Stomach (tissue), 9 donors: Measurements from ENCODE around the gene FCN1. TPM values are rescaled to one million over a fixed set of nuclear protein-coding genes. Genes with fewer than 3 reads are reported as not detected.

ENCODE experiments used
- DNase-seq, 2 donors: peaks; one replicate each; pipeline versions ENCODE4 v3.0.0 to v3.0.0-alpha.2; 2013 to 2019
- H3K27ac ChIP-seq, 5 donors: fragments of 200-600 bp in 4 of 5; sonication (generic) in 4 of 5; one replicate each; pipeline ENCODE4 v1.5.1; 2013 to 2019; ENCODE audit warnings: mild to moderate bottlenecking in 1 of 5, moderate library complexity in 1 of 5
- H3K27me3 ChIP-seq, 3 donors: fragments of 200-600 bp; sonication (generic); one replicate each; pipeline ENCODE4 v1.5.1; 2017 to 2019; ENCODE audit warnings: mixed run types in 1 of 3
- H3K36me3 ChIP-seq, 4 donors: fragments of 200-600 bp; sonication (generic); 1 replicate in 3 of 4; 2 replicates in 1 of 4; pipeline ENCODE4 v1.5.1; 2016 to 2019
- H3K4me1 ChIP-seq, 4 donors: fragments of 200-600 bp; sonication (generic); one replicate each; pipeline ENCODE4 v1.5.1; 2016 to 2019
- H3K4me3 ChIP-seq, 4 donors: fragments of 200-600 bp; sonication (generic) in 3 of 4; one replicate each; pipeline ENCODE4 v1.5.1; 2016 to 2019; ENCODE audit warnings: mild to moderate bottlenecking in 1 of 4
- H3K9me3 ChIP-seq, 4 donors: fragments of 200-600 bp; sonication (generic); one replicate each; pipeline ENCODE4 v1.5.1; 2016 to 2019
- EP300 ChIP-seq: sonication (generic); formaldehyde crosslinking; IDR thresholded peaks from one replicate; pipeline ENCODE4 v1.6.1; 2017; ENCODE audit warnings: antibody characterized with exemption
- POLR2A ChIP-seq, 4 donors: fragments of 450-650 bp; IDR thresholded peaks; one replicate each; pipeline ENCODE4 v1.6.1; 2016; ENCODE audit warnings: antibody characterized with exemption in 4 of 4, control low read depth in 2 of 4, mild to moderate bottlenecking in 1 of 4, moderate library complexity in 1 of 4
- POLR2AphosphoS5 ChIP-seq, 3 donors: sonication (generic); formaldehyde crosslinking; IDR thresholded peaks; one replicate each; pipeline ENCODE4 v1.6.1; 2016; ENCODE audit warnings: antibody characterized with exemption in 3 of 3
- WGBS, 5 donors: extraction: QIAGEN DNeasy Blood & Tissue Kit in 3 of 5; methylation state at CpG; one replicate each; pipeline versions ENCODE4 v1.1.5 to v1.1.7; 2013 to 2018; 5-methylcytosine and 5-hydroxymethylcytosine counted together
- intact Hi-C: fragments of 100-400 bp; cut with DNase I; formaldehyde crosslinking; loops from one replicate; pipeline ENCODE4 v1.15.1; 2023; ENCODE audit warnings: low total_unique reads
- polyA plus RNA-seq, 3 donors: library from polyadenylated mRNA; stranded (reverse); fragments of 200-250 nt; gene quantifications; one replicate each; pipeline ENCODE4 v1.2.3, GENCODE V29; 2013
- total RNA-seq, 5 donors: library from RNA; depleted of rRNA; stranded (reverse); fragments of >200 nt; gene quantifications; one replicate each; pipeline versions ENCODE4 v1.1.0 to v1.2.3, GENCODE V29; 2014 to 2016
- TF ChIP-seq, protein P1 (sequence below), 7 experiments: fragments of 450-650 bp in 4 of 7; fragments of 200-600 bp in 3 of 7; sonication (generic) in 3 of 7; IDR thresholded peaks; one replicate each; pipeline ENCODE4 v1.5.1; 2016 to 2019; ENCODE audit warnings: antibody characterized with exemption in 7 of 7, control low read depth in 2 of 7, mild to moderate bottlenecking in 1 of 7
- donor health status: healthy with polysubstance abuse.
- donor health status: Bipolar disorder and iron deficiency.
- donor health status: healthy.

FCN1 gene
- total and polyA plus RNA-seq, 8 donors = 0.38 to 2.8 (median 1.7) TPM; not detected in 4

DNA sequence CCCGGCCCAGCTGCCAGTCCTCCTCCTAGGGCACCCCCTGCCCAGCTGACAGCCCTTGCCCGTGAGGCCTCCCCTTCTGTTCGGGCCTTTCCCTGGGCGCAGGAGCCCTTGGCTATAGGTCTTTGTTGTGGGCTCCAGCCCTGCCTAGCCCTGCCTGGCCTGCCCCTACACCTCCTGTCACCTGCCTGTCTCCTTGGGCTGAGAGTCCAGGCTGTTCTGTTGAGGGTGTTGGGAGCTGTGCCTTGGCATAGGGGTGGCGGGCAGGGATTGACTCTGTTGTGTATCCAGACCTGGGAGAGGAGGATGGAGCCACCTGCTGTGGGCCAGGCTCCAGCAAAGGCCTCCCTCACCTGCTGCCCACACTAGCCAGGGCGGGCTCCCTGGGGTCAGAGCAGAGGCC, 25.5 kb downstream of the FCN1 start:
- H3K27ac ChIP-seq = no peak overlapping the region
- DNase-seq = peak in 1 of 2 donors; percentile 14
- no peaks in the 10 kb centered on the region for H3K9me3 ChIP-seq

DNA sequence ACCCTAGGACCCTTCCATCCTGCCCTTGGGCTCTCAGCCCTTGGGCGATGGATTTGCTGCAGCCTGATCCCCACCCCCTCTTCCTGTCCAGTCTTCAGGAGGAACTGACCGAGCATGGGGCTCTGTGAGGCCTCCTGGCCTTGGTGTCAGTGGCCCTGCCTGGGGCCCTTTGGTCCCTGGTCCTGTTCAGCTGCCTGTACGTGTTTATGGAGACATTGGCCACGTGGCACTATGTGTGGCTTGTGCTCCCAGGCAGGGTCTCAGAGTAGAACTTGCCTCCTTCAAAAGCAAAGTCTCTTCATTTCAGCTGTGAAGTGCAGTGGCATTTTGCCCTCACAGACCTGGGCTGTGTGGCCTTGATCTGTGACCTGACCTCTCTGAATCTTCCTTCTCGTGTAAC, 26.0 kb downstream of the FCN1 start:
- H3K9me3 ChIP-seq = no peaks in the 10 kb centered on the region
- DNase-seq = no peak
- no peak overlapping the region for H3K4me3 ChIP-seq
- no peak overlapping the region for H3K27ac ChIP-seq
- H3K27me3 ChIP-seq = peaks cover 0 to 40% (median 4%) of the 10 kb centered on the region in 3 donors
- peaks cover 0 to 7% (median 0%) of the 10 kb centered on the region in 4 donors for H3K4me1 ChIP-seq
- 63 to 82% (median 71%) methylated on average over 3 to 5 of the region's 5 CpGs for WGBS, 5 donors
- intact Hi-C loops = no loop called here
- no peak for TF ChIP-seq EP300
- no peak for TF ChIP-seq POLR2AphosphoS5 (IDR thresholded peaks at IDR 0.05)
- TF ChIP-seq, protein P1, sequence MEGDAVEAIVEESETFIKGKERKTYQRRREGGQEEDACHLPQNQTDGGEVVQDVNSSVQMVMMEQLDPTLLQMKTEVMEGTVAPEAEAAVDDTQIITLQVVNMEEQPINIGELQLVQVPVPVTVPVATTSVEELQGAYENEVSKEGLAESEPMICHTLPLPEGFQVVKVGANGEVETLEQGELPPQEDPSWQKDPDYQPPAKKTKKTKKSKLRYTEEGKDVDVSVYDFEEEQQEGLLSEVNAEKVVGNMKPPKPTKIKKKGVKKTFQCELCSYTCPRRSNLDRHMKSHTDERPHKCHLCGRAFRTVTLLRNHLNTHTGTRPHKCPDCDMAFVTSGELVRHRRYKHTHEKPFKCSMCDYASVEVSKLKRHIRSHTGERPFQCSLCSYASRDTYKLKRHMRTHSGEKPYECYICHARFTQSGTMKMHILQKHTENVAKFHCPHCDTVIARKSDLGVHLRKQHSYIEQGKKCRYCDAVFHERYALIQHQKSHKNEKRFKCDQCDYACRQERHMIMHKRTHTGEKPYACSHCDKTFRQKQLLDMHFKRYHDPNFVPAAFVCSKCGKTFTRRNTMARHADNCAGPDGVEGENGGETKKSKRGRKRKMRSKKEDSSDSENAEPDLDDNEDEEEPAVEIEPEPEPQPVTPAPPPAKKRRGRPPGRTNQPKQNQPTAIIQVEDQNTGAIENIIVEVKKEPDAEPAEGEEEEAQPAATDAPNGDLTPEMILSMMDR (IDR thresholded peaks at IDR 0.05) = no peak
- TF ChIP-seq POLR2A (IDR thresholded peaks at IDR 0.05) = no peak
- H3K36me3 ChIP-seq = no peaks in the 10 kb centered on the region

More for the DNA sequence above, 25.5 kb downstream of the FCN1 start:
- intact Hi-C loops = no loop called here
- TF ChIP-seq EP300 = no peak
- TF ChIP-seq POLR2A (IDR thresholded peaks at IDR 0.05) = no peak
- TF ChIP-seq, protein P1 (IDR thresholded peaks at IDR 0.05) = no peak
- no peak for TF ChIP-seq POLR2AphosphoS5 (IDR thresholded peaks at IDR 0.05)
- Histone ChIP-seq H3K36me3 (no peaks in the 10 kb centered on the region), H3K27me3 (peaks cover 0 to 42% (median 4%) of the 10 kb centered on the region in 3 donors), H3K4me1 (peaks cover 0 to 7% (median 0%) of the 10 kb centered on the region in 4 donors), H3K4me3 (no peak overlapping the region)
- 85 to 91% (median 87%) methylated on average over 4 to 6 of the region's 6 CpGs; no CpG with 5 or more reads in 1 of the 5 donors for WGBS, 5 donors

DNA sequence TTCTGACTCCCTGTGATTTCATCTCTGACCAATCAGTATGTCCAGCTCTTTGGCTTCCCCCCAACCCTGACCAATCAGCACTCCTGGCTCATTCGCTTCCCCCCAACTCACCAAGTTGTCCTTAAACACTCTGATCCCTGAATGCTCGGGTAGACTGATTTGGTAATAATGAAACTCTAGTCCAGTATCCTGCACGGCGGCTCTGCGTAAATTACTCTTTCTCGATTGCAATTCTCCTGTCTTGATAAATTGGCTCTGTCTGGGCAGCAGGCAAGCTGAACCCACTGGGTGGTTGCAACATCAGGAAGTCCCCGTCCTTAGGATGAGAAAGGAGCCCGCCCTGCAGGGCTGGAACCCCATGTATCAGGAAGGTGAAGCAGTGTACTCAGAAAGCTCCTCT, 26.7 kb downstream of the FCN1 start:
- intact Hi-C loops = no loop called here
- WGBS, 5 donors = 74 to 84% (median 79%) methylated on average over 8 of the region's 8 CpGs
- peaks cover 0 to 5% (median 0%) of the 10 kb centered on the region in 4 donors for H3K4me1 ChIP-seq
- no peak overlapping the region for H3K27ac ChIP-seq
- DNase-seq = no peak
- H3K27me3 ChIP-seq = peaks cover 0 to 42% (median 4%) of the 10 kb centered on the region in 3 donors
- TF ChIP-seq POLR2AphosphoS5 (IDR thresholded peaks at IDR 0.05) (no peak), EP300 (no peak), POLR2A (IDR thresholded peaks at IDR 0.05) (no peak)
- TF ChIP-seq, protein P1 (IDR thresholded peaks at IDR 0.05) = no peak
- H3K36me3 ChIP-seq = no peaks in the 10 kb centered on the region
- no peak overlapping the region for H3K4me3 ChIP-seq
- no peaks in the 10 kb centered on the region for H3K9me3 ChIP-seq

DNA sequence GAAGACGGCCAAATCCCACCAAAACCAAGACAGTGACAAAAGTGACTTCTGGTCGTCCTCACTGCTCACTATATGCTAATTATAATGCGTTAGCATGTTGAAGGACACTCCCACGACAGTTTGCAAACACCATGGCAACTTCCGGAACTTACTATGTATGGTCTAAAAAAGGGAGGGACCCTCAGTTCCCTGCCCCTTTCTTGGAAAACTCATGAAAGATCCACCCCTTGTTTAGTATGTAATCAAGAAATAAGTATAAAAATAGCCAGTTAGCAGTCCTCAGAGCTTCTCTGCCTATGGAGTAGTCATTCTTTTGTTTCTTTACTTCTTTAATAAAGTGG, 27.6 kb downstream of the FCN1 start:
- WGBS, 5 donors = 74 to 88% (median 80%) methylated on average over 5 of the region's 5 CpGs
- H3K9me3 ChIP-seq = no peaks in the 10 kb centered on the region
- TF ChIP-seq EP300 (no peak), POLR2A (IDR thresholded peaks at IDR 0.05) (no peak), POLR2AphosphoS5 (IDR thresholded peaks at IDR 0.05) (no peak)
- TF ChIP-seq, protein P1 (IDR thresholded peaks at IDR 0.05) = no peak
- no peaks in the 10 kb centered on the region for H3K4me1 ChIP-seq
- peaks cover 0 to 50% (median 4%) of the 10 kb centered on the region in 3 donors for H3K27me3 ChIP-seq
- no peak overlapping the region for H3K4me3 ChIP-seq
- H3K27ac ChIP-seq = no peak overlapping the region
- no peaks in the 10 kb centered on the region for H3K36me3 ChIP-seq
- intact Hi-C loops = no loop called here
- peak in 1 of 2 donors; percentile 13 for DNase-seq
